LNCAP (cell line): Measurements from ENCODE around the gene SRRD.

Experiments
- CTCF ChIP-seq: fragments of 450-650 bp; IDR thresholded peaks from 2 replicates; pipeline ENCODE4 v1.5.1; 2017; ENCODE audit warnings: mild to moderate bottlenecking

SRRD gene

DNA sequence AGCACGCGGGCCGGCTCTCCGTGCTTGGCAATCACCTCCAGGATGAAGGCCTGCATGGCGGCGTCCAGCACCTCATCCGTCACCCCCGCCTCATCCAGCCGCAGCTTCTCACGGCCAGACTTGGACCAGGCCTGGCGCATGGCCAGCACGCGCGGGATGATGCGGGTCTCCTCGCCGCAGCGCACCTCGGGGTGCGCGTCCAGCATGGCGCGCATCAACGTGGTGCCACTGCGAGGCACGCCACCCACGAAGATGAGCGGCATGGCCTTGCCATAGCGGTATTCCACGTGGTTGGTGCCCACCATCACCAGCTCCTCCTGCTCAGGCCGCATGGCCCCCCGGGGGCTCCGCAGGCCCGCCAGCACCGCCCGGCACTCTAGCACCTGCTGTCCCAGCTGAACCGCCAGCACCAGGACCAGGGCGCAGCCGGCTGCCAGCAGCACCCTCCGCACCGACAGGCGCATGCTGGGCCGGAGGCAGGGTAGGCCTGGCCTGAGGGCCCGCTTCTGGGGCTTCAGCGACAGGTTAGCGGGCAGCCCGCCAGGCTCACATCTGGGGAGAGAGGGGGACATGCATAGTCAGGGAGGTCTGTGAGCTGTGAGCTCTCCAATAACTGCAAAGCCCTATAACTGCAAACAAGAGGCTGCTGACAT, 57.6 kb downstream of the SRRD start:
- no peak for TF ChIP-seq CTCF

DNA sequence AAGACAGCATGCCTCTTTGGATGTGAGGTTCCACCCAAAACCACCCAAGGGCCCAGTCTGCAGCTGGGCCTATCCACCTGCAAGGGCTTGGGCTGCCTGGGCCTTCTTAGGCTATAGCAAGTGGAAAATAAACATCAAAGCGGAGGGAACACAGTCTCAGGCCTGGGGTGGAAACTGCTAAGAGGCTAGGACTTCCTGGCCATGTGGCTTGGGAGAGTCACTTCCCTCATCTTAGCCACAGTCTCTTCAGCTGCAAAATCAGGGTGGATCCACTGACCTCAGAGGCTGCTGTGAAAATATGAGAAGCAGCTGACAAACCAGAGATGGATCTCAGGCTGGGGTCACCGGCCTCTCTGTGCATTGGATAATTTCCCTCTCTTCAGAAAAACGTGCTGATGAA, 59.2 kb downstream of the SRRD start:
- TF ChIP-seq CTCF: no peak
